ENCODE measurements around the gene NPR3.

The NPR3 gene

GRCh38 chr5:32710550-32711361, at the start of gene NPR3:
TSS of gene NPR3 (plus strand) at chr5:32711321. CDS start at chr5:32711777, 456 bp downstream.
- no peak for ATAC-seq (ENCODE audit: low read depth)
- Mint-ChIP-seq H3K4me3 (peak within 1 kb of the TSS; percentile 72), H3K9me3 (no peaks in the 10 kb centered on the region), H3K36me3 (peaks cover 1% of the 10 kb centered on the region), H3K27ac (no peak within 1 kb of the TSS), H3K4me1 (peaks cover 15% of the 10 kb centered on the region), H3K27me3 (peaks cover 19% of the 10 kb centered on the region)
- no peak for DNase-seq (ENCODE audit: low spot score in 2 of 2)

- Mint-ChIP-seq H3K4me3 (no peak overlapping the region), H3K27ac (no peak overlapping the region), H3K9me3 (peaks cover 13% of the 10 kb centered on the region), H3K4me1 (no peaks in the 10 kb centered on the region), H3K27me3 (peaks cover 3% of the 10 kb centered on the region), H3K36me3 (peaks cover 1% of the 10 kb centered on the region)
- no peak for ATAC-seq (ENCODE audit: low read depth)
- no peak for DNase-seq (ENCODE audit: low spot score in 2 of 2)
Observed at GRCh38 chr5:32664523-32664922, 46.6 kb upstream of the NPR3 start.

- no peak overlapping the region for H3K4me3 Mint-ChIP-seq
- ATAC-seq (ENCODE audit: low read depth), result no peak
- H3K27ac Mint-ChIP-seq, result no peak overlapping the region
- no peak for DNase-seq (ENCODE audit: low spot score in 2 of 2)
- no peaks in the 10 kb centered on the region for H3K4me1 Mint-ChIP-seq
- H3K36me3 Mint-ChIP-seq, result no peaks in the 10 kb centered on the region
- peaks cover 3% of the 10 kb centered on the region for H3K27me3 Mint-ChIP-seq
- peaks cover 10% of the 10 kb centered on the region for H3K9me3 Mint-ChIP-seq
Observed at GRCh38 chr5:32668552-32668951, 42.6 kb upstream of the NPR3 start.

GRCh38 chr5:32673272-32673671, 37.8 kb upstream of the NPR3 start:
- Mint-ChIP-seq H3K4me3 (no peak overlapping the region), H3K27me3 (no peaks in the 10 kb centered on the region), H3K4me1 (no peaks in the 10 kb centered on the region), H3K9me3 (peaks cover 6% of the 10 kb centered on the region), H3K36me3 (no peaks in the 10 kb centered on the region), H3K27ac (no peak overlapping the region)
- ATAC-seq (ENCODE audit: low read depth) (no peak), DNase-seq (ENCODE audit: low spot score in 2 of 2) (no peak)

GRCh38 chr5:32677023-32677422, 34.1 kb upstream of the NPR3 start:
- H3K9me3 Mint-ChIP-seq, result peaks cover 2% of the 10 kb centered on the region
- H3K4me1 Mint-ChIP-seq, result no peaks in the 10 kb centered on the region
- no peaks in the 10 kb centered on the region for H3K36me3 Mint-ChIP-seq
- no peak overlapping the region for H3K27ac Mint-ChIP-seq
- peaks cover 2% of the 10 kb centered on the region for H3K27me3 Mint-ChIP-seq
- DNase-seq (ENCODE audit: low spot score in 2 of 2) (no peak), ATAC-seq (ENCODE audit: low read depth) (no peak)
- no peak overlapping the region for H3K4me3 Mint-ChIP-seq

GRCh38 chr5:32678472-32678871, 32.6 kb upstream of the NPR3 start:
- no peak overlapping the region for H3K4me3 Mint-ChIP-seq
- DNase-seq (ENCODE audit: low spot score in 2 of 2), result no peak

GRCh38 chr5:32679218-32679617, 31.9 kb upstream of the NPR3 start:
- Mint-ChIP-seq H3K27me3 (peaks cover 2% of the 10 kb centered on the region), H3K9me3 (peaks cover 6% of the 10 kb centered on the region), H3K27ac (no peak overlapping the region), H3K4me1 (no peaks in the 10 kb centered on the region), H3K4me3 (no peak overlapping the region), H3K36me3 (peaks cover 4% of the 10 kb centered on the region)
- DNase-seq (ENCODE audit: low spot score in 2 of 2), result no peak
- no peak for ATAC-seq (ENCODE audit: low read depth)

More at GRCh38 chr5:32678472-32678871, 32.6 kb upstream of the NPR3 start:
- Mint-ChIP-seq H3K9me3 (no peaks in the 10 kb centered on the region), H3K4me1 (no peaks in the 10 kb centered on the region), H3K27me3 (peaks cover 2% of the 10 kb centered on the region), H3K27ac (no peak overlapping the region), H3K36me3 (no peaks in the 10 kb centered on the region)
- ATAC-seq (ENCODE audit: low read depth), result no peak

GRCh38 chr5:32680183-32680582, 30.9 kb upstream of the NPR3 start:
- ATAC-seq (ENCODE audit: low read depth) (no peak), DNase-seq (ENCODE audit: low spot score in 2 of 2) (no peak)
- Mint-ChIP-seq H3K4me1 (no peaks in the 10 kb centered on the region), H3K27ac (no peak overlapping the region), H3K27me3 (peaks cover 2% of the 10 kb centered on the region), H3K36me3 (peaks cover 4% of the 10 kb centered on the region), H3K4me3 (no peak overlapping the region), H3K9me3 (peaks cover 12% of the 10 kb centered on the region)

GRCh38 chr5:32683125-32683524, 28.0 kb upstream of the NPR3 start:
- Mint-ChIP-seq H3K36me3 (peaks cover 5% of the 10 kb centered on the region), H3K27me3 (peaks cover 4% of the 10 kb centered on the region), H3K9me3 (peaks cover 18% of the 10 kb centered on the region), H3K4me1 (no peaks in the 10 kb centered on the region), H3K4me3 (no peak overlapping the region), H3K27ac (no peak overlapping the region)
- ATAC-seq (ENCODE audit: low read depth), result no peak
- no peak for DNase-seq (ENCODE audit: low spot score in 2 of 2)

GRCh38 chr5:32684260-32684659, 26.9 kb upstream of the NPR3 start:
- peaks cover 18% of the 10 kb centered on the region for H3K9me3 Mint-ChIP-seq
- no peak for ATAC-seq (ENCODE audit: low read depth)
- H3K27ac Mint-ChIP-seq, result no peak overlapping the region

GRCh38 chr5:32686799-32687498, 24.2 kb upstream of the NPR3 start:
- Mint-ChIP-seq H3K9me3 (peaks cover 18% of the 10 kb centered on the region), H3K27ac (no peak overlapping the region), H3K4me3 (no peak overlapping the region), H3K36me3 (peaks cover 5% of the 10 kb centered on the region), H3K27me3 (peaks cover 3% of the 10 kb centered on the region), H3K4me1 (no peaks in the 10 kb centered on the region)
- DNase-seq (ENCODE audit: low spot score in 2 of 2) (no peak), ATAC-seq (ENCODE audit: low read depth) (no peak)

More at GRCh38 chr5:32684260-32684659, 26.9 kb upstream of the NPR3 start:
- H3K36me3 Mint-ChIP-seq, result peaks cover 5% of the 10 kb centered on the region
- peaks cover 5% of the 10 kb centered on the region for H3K27me3 Mint-ChIP-seq
- DNase-seq (ENCODE audit: low spot score in 2 of 2), result no peak
- H3K4me3 Mint-ChIP-seq, result no peak overlapping the region
- no peaks in the 10 kb centered on the region for H3K4me1 Mint-ChIP-seq

- H3K4me3 Mint-ChIP-seq, result no peak overlapping the region
- no peak overlapping the region for H3K27ac Mint-ChIP-seq
- ATAC-seq (ENCODE audit: low read depth) (no peak), DNase-seq (ENCODE audit: low spot score in 2 of 2) (no peak)
- peaks cover 5% of the 10 kb centered on the region for H3K36me3 Mint-ChIP-seq
- H3K9me3 Mint-ChIP-seq, result peaks cover 18% of the 10 kb centered on the region
- H3K4me1 Mint-ChIP-seq, result no peaks in the 10 kb centered on the region
- H3K27me3 Mint-ChIP-seq, result peaks cover 3% of the 10 kb centered on the region
Observed at GRCh38 chr5:32687499-32687831, 23.7 kb upstream of the NPR3 start.

GRCh38 chr5:32690153-32690552, 21.0 kb upstream of the NPR3 start:
- Mint-ChIP-seq H3K36me3 (peaks cover 1% of the 10 kb centered on the region), H3K27me3 (peaks cover 3% of the 10 kb centered on the region), H3K4me1 (no peaks in the 10 kb centered on the region), H3K9me3 (peaks cover 6% of the 10 kb centered on the region), H3K27ac (no peak overlapping the region), H3K4me3 (no peak overlapping the region)
- DNase-seq (ENCODE audit: low spot score in 2 of 2), result no peak
- no peak for ATAC-seq (ENCODE audit: low read depth)

- Mint-ChIP-seq H3K9me3 (peaks cover 5% of the 10 kb centered on the region), H3K36me3 (peaks cover 1% of the 10 kb centered on the region), H3K27me3 (peaks cover 3% of the 10 kb centered on the region), H3K27ac (no peak overlapping the region), H3K4me1 (no peaks in the 10 kb centered on the region), H3K4me3 (no peak overlapping the region)
- ATAC-seq (ENCODE audit: low read depth) (no peak), DNase-seq (ENCODE audit: low spot score in 2 of 2) (no peak)
Observed at GRCh38 chr5:32690666-32691065, 20.5 kb upstream of the NPR3 start.

Data from memory B cell (primary cell).